Measurements from ENCODE around the gene CDKL5.

The CDKL5 gene

GRCh38 chrX:18543738-18544137 lies 118.3 kb downstream of the CDKL5 start:
- Histone ChIP-seq H3K36me3 (replicated peaks) (no peaks in the 10 kb centered on the region), H3K27me3 (replicated peaks) (no peaks in the 10 kb centered on the region), H3K27ac (no peak overlapping the region), H3K4me3 (ENCODE audit: low read depth, low read length) (no peak overlapping the region)
- no peak for DNase-seq
- in situ Hi-C loops (cut with HindIII; ENCODE audit: low pct_ligation_motif_present, low sequenced_read_pairs): no loop called here
- no peak for TF ChIP-seq CTCF (IDR thresholded peaks at IDR 0.05; ENCODE audit: low read depth, low read length, missing control alignments)

- no peak for TF ChIP-seq CTCF (IDR thresholded peaks at IDR 0.05; ENCODE audit: low read depth, low read length, missing control alignments)
- Histone ChIP-seq H3K4me3 (ENCODE audit: low read depth, low read length) (no peak overlapping the region), H3K36me3 (replicated peaks) (no peaks in the 10 kb centered on the region), H3K27ac (no peak overlapping the region), H3K27me3 (replicated peaks) (no peaks in the 10 kb centered on the region)
- DNase-seq: no peak
- in situ Hi-C loops (cut with HindIII; ENCODE audit: low pct_ligation_motif_present, low sequenced_read_pairs): no loop called here
Measured at GRCh38 chrX:18545771-18546170, 120.4 kb downstream of the CDKL5 start.

GRCh38 chrX:18548996-18549395 lies 123.6 kb downstream of the CDKL5 start:
- no peak for DNase-seq
- in situ Hi-C loops (cut with HindIII; ENCODE audit: low pct_ligation_motif_present, low sequenced_read_pairs): no loop called here
- no peak overlapping the region for H3K4me3 ChIP-seq (ENCODE audit: low read depth, low read length)
- no peak for TF ChIP-seq CTCF (IDR thresholded peaks at IDR 0.05; ENCODE audit: low read depth, low read length, missing control alignments)
- no peaks in the 10 kb centered on the region for H3K36me3 ChIP-seq (replicated peaks)
- H3K27me3 ChIP-seq (replicated peaks): no peaks in the 10 kb centered on the region
- no peak overlapping the region for H3K27ac ChIP-seq

- DNase-seq: no peak
- in situ Hi-C loops (cut with HindIII; ENCODE audit: low pct_ligation_motif_present, low sequenced_read_pairs): no loop called here
- Histone ChIP-seq H3K4me3 (ENCODE audit: low read depth, low read length) (no peak overlapping the region), H3K36me3 (replicated peaks) (no peaks in the 10 kb centered on the region), H3K27ac (no peak overlapping the region), H3K27me3 (replicated peaks) (no peaks in the 10 kb centered on the region)
- TF ChIP-seq CTCF (IDR thresholded peaks at IDR 0.05; ENCODE audit: low read depth, low read length, missing control alignments): no peak
Measured at GRCh38 chrX:18549643-18550042, 124.2 kb downstream of the CDKL5 start.

- Histone ChIP-seq H3K27ac (no peak overlapping the region), H3K27me3 (replicated peaks) (no peaks in the 10 kb centered on the region), H3K4me3 (ENCODE audit: low read depth, low read length) (no peak overlapping the region), H3K36me3 (replicated peaks) (no peaks in the 10 kb centered on the region)
- DNase-seq: no peak
- TF ChIP-seq CTCF (IDR thresholded peaks at IDR 0.05; ENCODE audit: low read depth, low read length, missing control alignments): no peak
- in situ Hi-C loops (cut with HindIII; ENCODE audit: low pct_ligation_motif_present, low sequenced_read_pairs): no loop called here
Measured at GRCh38 chrX:18557879-18558278, 132.5 kb downstream of the CDKL5 start.

GRCh38 chrX:18558799-18559198 lies 133.4 kb downstream of the CDKL5 start:
- H3K4me3 ChIP-seq (ENCODE audit: low read depth, low read length): no peak overlapping the region
- TF ChIP-seq CTCF (IDR thresholded peaks at IDR 0.05; ENCODE audit: low read depth, low read length, missing control alignments): no peak

More at GRCh38 chrX:18558799-18559198, 133.4 kb downstream of the CDKL5 start:
- no peak for DNase-seq
- H3K36me3 ChIP-seq (replicated peaks): no peaks in the 10 kb centered on the region
- H3K27me3 ChIP-seq (replicated peaks): no peaks in the 10 kb centered on the region
- H3K27ac ChIP-seq: no peak overlapping the region
- in situ Hi-C loops (cut with HindIII; ENCODE audit: low pct_ligation_motif_present, low sequenced_read_pairs): no loop called here
